SK-N-MC (cell line): ENCODE measurements around the gene MXD4.

ENCODE experiments used
- EZH2 ChIP-seq: fragments of 200-600 bp; sonication (generic); IDR thresholded peaks from one replicate; pipeline ENCODE4 v1.6.1; 2017; ENCODE audit warnings: antibody characterized with exemption
- POLR2AphosphoS5 ChIP-seq: IDR thresholded peaks from 2 replicates; pipeline ENCODE4 v1.6.1; 2012; ENCODE audit warnings: mild to moderate bottlenecking, low read depth, low read length, borderline replicate concordance

DNA sequence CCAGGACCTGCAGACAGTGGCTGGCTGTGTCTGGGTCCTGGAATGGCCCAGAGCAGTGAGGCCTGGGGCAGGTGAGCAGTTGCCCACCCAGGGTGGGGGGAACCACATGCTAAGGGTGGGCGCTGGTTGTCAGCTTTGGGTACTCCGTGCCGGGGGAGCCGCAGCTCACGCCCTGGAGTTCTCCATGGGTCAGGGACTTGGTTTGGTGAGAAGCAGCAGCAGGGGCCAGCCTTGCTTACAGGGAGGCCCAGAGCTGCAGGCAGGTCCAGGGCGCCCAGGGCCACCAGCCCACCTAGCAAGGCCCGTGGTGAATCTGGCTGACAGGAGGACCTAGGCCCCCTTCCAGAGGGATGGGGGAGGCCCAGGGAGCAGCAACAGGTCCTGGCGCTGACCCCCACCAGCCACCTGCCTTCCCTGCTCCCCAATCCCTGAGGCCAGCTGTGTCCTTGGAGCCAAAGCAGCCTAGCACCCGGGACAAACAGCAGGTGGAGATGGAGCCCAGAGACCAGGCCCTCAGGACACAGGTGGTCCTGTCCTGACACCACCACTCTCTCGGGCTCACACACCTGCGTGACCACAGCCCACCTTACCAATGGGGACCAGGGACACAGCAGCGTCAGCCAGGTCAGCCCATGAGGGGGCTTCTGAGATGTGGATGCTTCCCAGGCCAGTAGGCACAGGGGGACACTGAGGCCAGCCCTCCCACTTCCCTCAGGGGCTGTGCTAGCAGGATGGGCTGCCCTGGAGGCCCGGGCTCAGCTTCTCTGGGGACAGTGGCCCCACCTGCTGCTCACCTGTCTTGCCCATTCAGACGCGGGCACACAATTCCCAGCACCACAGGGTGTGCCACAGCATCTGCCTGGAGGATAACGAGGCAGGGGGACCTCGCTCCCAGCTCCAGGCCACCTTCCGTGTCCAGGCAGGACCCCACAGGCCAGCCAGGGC is 3.5 kb downstream of the MXD4 start:
- TF ChIP-seq EZH2 = no peak
- no peak for TF ChIP-seq POLR2AphosphoS5
